ENCODE measurements around the gene IL7R. TPM values are rescaled to one million over a fixed set of nuclear protein-coding genes. Genes with fewer than 3 reads are reported as not detected.

The IL7R gene
- total RNA-seq, result 60.9 and 66.9 TPM in 2 replicates

DNA sequence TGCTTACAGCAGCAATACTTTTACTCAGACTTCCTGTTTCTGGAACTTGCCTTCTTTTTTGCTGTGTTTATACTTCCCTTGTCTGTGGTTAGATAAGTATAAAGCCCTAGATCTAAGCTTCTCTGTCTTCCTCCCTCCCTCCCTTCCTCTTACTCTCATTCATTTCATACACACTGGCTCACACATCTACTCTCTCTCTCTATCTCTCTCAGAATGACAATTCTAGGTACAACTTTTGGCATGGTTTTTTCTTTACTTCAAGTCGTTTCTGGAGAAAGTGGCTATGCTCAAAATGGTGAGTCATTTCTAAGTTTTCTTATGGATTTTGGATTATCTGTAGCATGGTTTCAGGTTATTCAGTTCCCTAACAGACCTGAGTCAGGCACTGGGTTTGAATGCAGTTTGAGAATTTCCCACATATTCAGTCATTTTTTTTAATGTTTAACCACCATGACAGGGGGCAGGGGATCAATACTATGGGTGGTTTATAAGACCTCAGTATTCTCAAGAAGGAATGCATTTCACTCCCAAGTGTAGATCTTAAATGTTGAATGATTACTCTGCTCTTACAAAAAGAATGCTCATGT lies at the start of gene IL7R:
Gene IL7R, plus strand, starts transcription at position 127 of the 587 bp plus-strand sequence. Its CDS starts 87 bp downstream, at position 214.
- H3K4me1 Mint-ChIP-seq (ENCODE audit: low read depth), result peaks cover 80% of the 10 kb centered on the region
- peaks cover 73% of the 10 kb centered on the region for H3K36me3 Mint-ChIP-seq (ENCODE audit: low read depth)
- no peak for DNase-seq (ENCODE audit: low spot score)

DNA sequence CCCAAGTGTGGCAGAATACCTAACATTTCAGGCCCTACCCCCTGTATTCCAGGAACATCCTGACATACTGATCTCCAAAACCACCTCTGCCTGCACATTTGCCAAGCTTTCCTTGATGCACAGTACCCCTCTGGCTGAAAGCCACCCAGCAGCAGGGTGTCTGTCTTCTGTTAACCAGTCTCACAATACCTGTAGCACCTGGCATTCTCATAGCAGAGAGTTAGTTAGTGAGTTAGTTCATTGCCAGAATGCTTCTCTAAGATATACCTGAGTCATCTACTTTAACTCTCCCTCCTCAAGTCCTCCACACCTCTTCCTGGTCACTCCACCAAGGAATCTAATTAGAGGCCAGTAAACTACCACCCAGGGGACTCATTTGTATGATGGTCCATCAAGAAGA lies 46.1 kb upstream of the IL7R start:
- H3K27me3 Mint-ChIP-seq (ENCODE audit: low read depth), result no peaks in the 10 kb centered on the region
- intact Hi-C loops (cut with micrococcal nuclease), result loop anchor here (2.0 kb wide), 1 partner anchor 26 kb away; no protein-coding TSS in a partner anchor
- H3K4me3 Mint-ChIP-seq (ENCODE audit: low read depth), result no peak overlapping the region
- DNase-seq (ENCODE audit: low spot score), result no peak
- H3K9me3 Mint-ChIP-seq, result no peaks in the 10 kb centered on the region
- H3K4me1 Mint-ChIP-seq (ENCODE audit: low read depth), result peaks cover 47% of the 10 kb centered on the region
- peak overlapping the region; percentile 90 for H3K27ac Mint-ChIP-seq
- peaks cover 11% of the 10 kb centered on the region for H3K36me3 Mint-ChIP-seq (ENCODE audit: low read depth)

More for the DNA sequence above, at the start of gene IL7R:
- Mint-ChIP-seq H3K27ac (peak within 1 kb of the TSS; percentile 96), H3K4me3 (ENCODE audit: low read depth) (peak within 1 kb of the TSS; percentile 85), H3K27me3 (ENCODE audit: low read depth) (no peaks in the 10 kb centered on the region), H3K9me3 (no peaks in the 10 kb centered on the region)
- intact Hi-C loops (cut with micrococcal nuclease), result loop anchor here (1.0 to 2.0 kb wide), 11 partner anchors 21 to 240 kb away; partner anchors contain the start of gene SPEF2

- peak overlapping the region; percentile 94 for H3K27ac Mint-ChIP-seq
- no peak for DNase-seq (ENCODE audit: low spot score)
- peaks cover 47% of the 10 kb centered on the region for H3K4me1 Mint-ChIP-seq (ENCODE audit: low read depth)
- peaks cover 11% of the 10 kb centered on the region for H3K36me3 Mint-ChIP-seq (ENCODE audit: low read depth)
- peak overlapping the region; percentile 27 for H3K4me3 Mint-ChIP-seq (ENCODE audit: low read depth)
- H3K27me3 Mint-ChIP-seq (ENCODE audit: low read depth), result no peaks in the 10 kb centered on the region
- intact Hi-C loops (cut with micrococcal nuclease), result loop anchor here (1.0 to 2.0 kb wide), 8 partner anchors 14 to 93 kb away; no protein-coding TSS in a partner anchor
- no peaks in the 10 kb centered on the region for H3K9me3 Mint-ChIP-seq
These were observed 45.5 kb upstream of the IL7R start for GRCh38 chr5:35811108-35811741.

GRCh38 chr5:35813521-35813920 lies 43.2 kb upstream of the IL7R start:
- no peak overlapping the region for H3K4me3 Mint-ChIP-seq (ENCODE audit: low read depth)
- H3K36me3 Mint-ChIP-seq (ENCODE audit: low read depth), result peaks cover 6% of the 10 kb centered on the region
- H3K4me1 Mint-ChIP-seq (ENCODE audit: low read depth), result peaks cover 36% of the 10 kb centered on the region
- DNase-seq (ENCODE audit: low spot score), result no peak
- H3K27me3 Mint-ChIP-seq (ENCODE audit: low read depth), result no peaks in the 10 kb centered on the region
- H3K9me3 Mint-ChIP-seq, result no peaks in the 10 kb centered on the region
- H3K27ac Mint-ChIP-seq, result no peak overlapping the region
- intact Hi-C loops (cut with micrococcal nuclease), result no loop called here

GRCh38 chr5:35815089-35815936 lies 41.4 kb upstream of the IL7R start:
- Mint-ChIP-seq H3K9me3 (no peaks in the 10 kb centered on the region), H3K4me1 (ENCODE audit: low read depth) (peaks cover 41% of the 10 kb centered on the region), H3K27me3 (ENCODE audit: low read depth) (no peaks in the 10 kb centered on the region), H3K4me3 (ENCODE audit: low read depth) (no peak overlapping the region), H3K36me3 (ENCODE audit: low read depth) (peaks cover 10% of the 10 kb centered on the region), H3K27ac (no peak overlapping the region)
- intact Hi-C loops (cut with micrococcal nuclease), result no loop called here
- no peak for DNase-seq (ENCODE audit: low spot score)

DNA sequence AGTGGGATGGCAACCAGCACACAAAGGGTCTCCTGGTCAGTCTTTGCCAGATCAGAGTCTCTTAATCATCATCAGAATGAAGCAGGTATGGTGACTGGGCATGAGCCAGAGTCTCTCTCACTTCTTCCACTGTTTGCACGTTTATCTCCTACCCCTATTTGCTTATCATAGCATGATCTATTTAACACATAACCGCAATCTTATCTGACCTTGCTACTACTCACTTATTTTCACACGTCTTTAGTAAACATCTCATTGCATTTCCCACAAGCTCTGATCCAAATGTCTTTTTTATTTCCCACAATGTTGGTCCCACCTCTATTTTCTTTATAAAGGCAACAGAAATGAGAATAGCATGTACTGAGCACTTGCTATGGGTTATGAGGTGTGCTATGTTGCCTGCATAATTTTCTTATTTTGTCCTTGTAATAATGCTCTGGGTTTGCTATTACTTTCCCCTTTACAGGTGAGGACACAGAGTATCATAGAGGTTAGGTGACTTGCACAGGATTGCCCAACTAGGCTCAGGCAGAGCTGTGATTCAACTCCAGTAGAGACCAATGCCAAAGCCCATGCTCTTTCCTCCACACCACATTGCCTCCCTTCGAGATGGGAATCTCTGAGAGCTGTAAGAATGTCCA lies 39.7 kb upstream of the IL7R start:
- intact Hi-C loops (cut with micrococcal nuclease), result no loop called here
- H3K4me1 Mint-ChIP-seq (ENCODE audit: low read depth), result peaks cover 40% of the 10 kb centered on the region

DNA sequence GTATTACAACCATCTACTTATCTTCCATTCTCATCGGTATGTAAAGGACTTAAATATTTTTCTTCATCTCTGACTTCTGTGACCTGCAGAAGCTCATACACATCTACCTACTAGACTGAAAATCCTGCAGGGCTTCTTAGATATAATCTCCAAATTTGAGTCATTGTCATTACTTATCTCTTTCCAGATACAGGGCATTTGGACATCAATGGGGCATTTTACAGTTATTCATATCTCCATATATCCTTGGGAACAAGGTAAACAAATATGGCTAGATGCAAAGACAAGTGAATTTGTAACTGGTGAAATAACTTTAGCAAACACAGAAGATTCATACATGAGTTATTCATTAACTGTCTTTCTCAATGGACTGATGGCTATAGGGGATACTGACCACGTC lies 37.7 kb upstream of the IL7R start:
- intact Hi-C loops (cut with micrococcal nuclease), result no loop called here
- Mint-ChIP-seq H3K27me3 (ENCODE audit: low read depth) (no peaks in the 10 kb centered on the region), H3K4me1 (ENCODE audit: low read depth) (peaks cover 54% of the 10 kb centered on the region), H3K27ac (peak overlapping the region; percentile 58), H3K9me3 (peaks cover 5% of the 10 kb centered on the region), H3K4me3 (ENCODE audit: low read depth) (peak overlapping the region; percentile 23), H3K36me3 (ENCODE audit: low read depth) (peaks cover 9% of the 10 kb centered on the region)
- no peak for DNase-seq (ENCODE audit: low spot score)

More for the DNA sequence above, 39.7 kb upstream of the IL7R start:
- Mint-ChIP-seq H3K9me3 (peaks cover 5% of the 10 kb centered on the region), H3K4me3 (ENCODE audit: low read depth) (no peak overlapping the region), H3K27ac (no peak overlapping the region), H3K27me3 (ENCODE audit: low read depth) (no peaks in the 10 kb centered on the region), H3K36me3 (ENCODE audit: low read depth) (peaks cover 9% of the 10 kb centered on the region)
- DNase-seq (ENCODE audit: low spot score), result no peak

DNA sequence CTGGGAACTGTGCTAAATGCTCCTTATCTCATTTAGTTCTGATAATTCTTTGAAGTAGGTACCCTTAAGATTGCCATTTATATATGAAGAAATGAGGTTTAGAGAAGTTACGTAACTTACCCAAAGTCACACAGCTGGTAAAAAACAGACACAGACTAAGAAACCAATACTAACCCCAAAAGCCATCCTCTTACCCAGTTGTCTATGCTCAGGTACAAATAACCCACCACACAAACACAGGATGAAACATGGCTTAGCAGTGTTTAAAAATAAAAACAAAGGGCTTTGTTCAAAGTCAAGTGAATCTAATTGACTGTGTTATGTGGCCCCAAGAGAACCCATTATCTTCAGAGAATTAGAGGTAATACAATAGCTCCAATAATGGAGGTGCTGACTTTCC lies 37.0 kb upstream of the IL7R start:
- peaks cover 51% of the 10 kb centered on the region for H3K4me1 Mint-ChIP-seq (ENCODE audit: low read depth)
- peaks cover 5% of the 10 kb centered on the region for H3K9me3 Mint-ChIP-seq
- H3K27ac Mint-ChIP-seq, result peak overlapping the region; percentile 8
- H3K27me3 Mint-ChIP-seq (ENCODE audit: low read depth), result no peaks in the 10 kb centered on the region
- no peak overlapping the region for H3K4me3 Mint-ChIP-seq (ENCODE audit: low read depth)
- H3K36me3 Mint-ChIP-seq (ENCODE audit: low read depth), result peaks cover 9% of the 10 kb centered on the region
- intact Hi-C loops (cut with micrococcal nuclease), result no loop called here
- DNase-seq (ENCODE audit: low spot score), result no peak

- DNase-seq (ENCODE audit: low spot score), result no peak
- Mint-ChIP-seq H3K27ac (peak overlapping the region; percentile 18), H3K9me3 (peaks cover 5% of the 10 kb centered on the region), H3K36me3 (ENCODE audit: low read depth) (peaks cover 12% of the 10 kb centered on the region), H3K4me1 (ENCODE audit: low read depth) (peaks cover 60% of the 10 kb centered on the region), H3K4me3 (ENCODE audit: low read depth) (no peak overlapping the region), H3K27me3 (ENCODE audit: low read depth) (no peaks in the 10 kb centered on the region)
- intact Hi-C loops (cut with micrococcal nuclease), result no loop called here
These were observed 36.0 kb upstream of the IL7R start for GRCh38 chr5:35820735-35821134.

GRCh38 chr5:35821513-35821912 lies 35.2 kb upstream of the IL7R start:
- Mint-ChIP-seq H3K4me1 (ENCODE audit: low read depth) (peaks cover 66% of the 10 kb centered on the region), H3K27me3 (ENCODE audit: low read depth) (no peaks in the 10 kb centered on the region), H3K36me3 (ENCODE audit: low read depth) (peaks cover 12% of the 10 kb centered on the region), H3K9me3 (peaks cover 5% of the 10 kb centered on the region), H3K4me3 (ENCODE audit: low read depth) (no peak overlapping the region), H3K27ac (peak overlapping the region; percentile 74)
- DNase-seq (ENCODE audit: low spot score), result no peak
- intact Hi-C loops (cut with micrococcal nuclease), result no loop called here

DNA sequence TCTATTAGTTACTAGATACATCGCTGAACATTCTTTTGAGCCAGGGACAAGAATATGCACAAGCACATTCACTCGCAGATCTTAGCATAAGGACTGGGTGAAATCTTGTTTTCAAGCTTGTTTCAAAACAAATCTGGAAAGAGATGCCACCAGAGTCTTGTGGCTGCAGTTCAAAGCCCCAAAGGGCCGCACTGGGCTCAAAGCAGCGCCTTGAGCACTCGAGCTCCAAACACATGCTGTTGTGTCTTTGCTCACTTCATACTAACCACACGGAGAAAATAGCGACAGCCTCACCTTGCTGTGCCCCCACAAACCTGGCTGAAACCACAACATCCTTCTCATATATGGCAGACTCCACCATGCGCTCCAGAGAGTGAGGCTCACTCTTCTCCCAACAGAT lies 34.2 kb upstream of the IL7R start:
- Mint-ChIP-seq H3K27ac (peak overlapping the region; percentile 68), H3K4me3 (ENCODE audit: low read depth) (peak overlapping the region; percentile 20), H3K36me3 (ENCODE audit: low read depth) (peaks cover 12% of the 10 kb centered on the region), H3K27me3 (ENCODE audit: low read depth) (no peaks in the 10 kb centered on the region), H3K4me1 (ENCODE audit: low read depth) (peaks cover 76% of the 10 kb centered on the region), H3K9me3 (peaks cover 5% of the 10 kb centered on the region)
- no peak for DNase-seq (ENCODE audit: low spot score)
- intact Hi-C loops (cut with micrococcal nuclease), result no loop called here

- H3K4me1 Mint-ChIP-seq (ENCODE audit: low read depth), result peaks cover 85% of the 10 kb centered on the region
- intact Hi-C loops (cut with micrococcal nuclease), result no loop called here
These were observed 33.2 kb upstream of the IL7R start for GRCh38 chr5:35823347-35824098.

More at GRCh38 chr5:35823347-35824098, 33.2 kb upstream of the IL7R start:
- Mint-ChIP-seq H3K4me3 (ENCODE audit: low read depth) (no peak overlapping the region), H3K36me3 (ENCODE audit: low read depth) (peaks cover 12% of the 10 kb centered on the region), H3K27ac (peak overlapping the region; percentile 94), H3K9me3 (peaks cover 5% of the 10 kb centered on the region), H3K27me3 (ENCODE audit: low read depth) (no peaks in the 10 kb centered on the region)
- DNase-seq (ENCODE audit: low spot score), result no peak
